DOHH2 (cell line): ENCODE data around the gene SLX4IP.
"Not testable (repeated sequence)": the region's sequence is repeated elsewhere in the genome, so short reads cannot be mapped to it uniquely, and the experiment has no call there.

Experiments used
- H3F3A ChIP-seq: fragments of 200-600 bp; sonication (generic), shearing (Covaris generic); 2 replicates; pipeline ENCODE4 v1.6.0; 2016; ENCODE audit warnings: antibody characterized with exemption, mild to moderate bottlenecking; ENCODE audit not compliant: control insufficient read depth, insufficient read depth
- H3K27ac ChIP-seq: fragments of 200-600 bp; sonication (generic); 2 replicates; pipeline ENCODE4 v1.5.1; 2014; ENCODE audit warnings: low read depth, mild to moderate bottlenecking, low read length, moderate library complexity
- H3K27me3 ChIP-seq: fragments of 200-600 bp; sonication (generic); 2 replicates; pipeline ENCODE4 v1.6.1; 2014; ENCODE audit warnings: mild to moderate bottlenecking, low read length, mixed read lengths; ENCODE audit not compliant: control insufficient read depth
- H3K36me3 ChIP-seq: fragments of 200-600 bp; sonication (generic); 2 replicates; pipeline ENCODE4 v1.6.1; 2014; ENCODE audit warnings: mild to moderate bottlenecking, low read length, moderate library complexity, mixed read lengths; ENCODE audit not compliant: control insufficient read depth
- H3K4me1 ChIP-seq: fragments of 200-600 bp; sonication (generic); 2 replicates; pipeline ENCODE4 v1.6.1; 2014; ENCODE audit warnings: mild to moderate bottlenecking, low read length, mixed read lengths; ENCODE audit not compliant: control insufficient read depth
- H3K4me2 ChIP-seq: fragments of 200-600 bp; sonication (generic); 2 replicates; pipeline ENCODE4 v1.6.0; 2014; ENCODE audit warnings: mild to moderate bottlenecking, low read length, moderate library complexity
- H3K4me3 ChIP-seq: fragments of 200-600 bp; sonication (generic); 2 replicates; pipeline ENCODE4 v1.5.1; 2014; ENCODE audit warnings: mild to moderate bottlenecking, low read length, mixed read lengths
- H3K79me2 ChIP-seq: fragments of 200-600 bp; sonication (generic); 2 replicates; pipeline ENCODE4 v1.6.1; 2014; ENCODE audit warnings: mild to moderate bottlenecking, low read length, mixed read lengths; ENCODE audit not compliant: control insufficient read depth
- H3K9me2 ChIP-seq: fragments of 200-600 bp; sonication (generic); replicated peaks from 2 replicates; pipeline ENCODE4 v1.6.1; 2014; ENCODE audit warnings: mild to moderate bottlenecking, low read length, mixed read lengths; ENCODE audit not compliant: control insufficient read depth
- H3K9me3 ChIP-seq: fragments of 200-600 bp; sonication (generic); 2 replicates; pipeline ENCODE4 v1.6.1; 2014; ENCODE audit warnings: antibody characterized with exemption, low read length, mixed read lengths; ENCODE audit not compliant: control insufficient read depth, insufficient read depth
- H4K20me1 ChIP-seq: fragments of 200-600 bp; sonication (generic); 2 replicates; pipeline ENCODE4 v1.6.0; 2014; ENCODE audit warnings: low read depth, mild to moderate bottlenecking, antibody characterized with exemption, low read length, moderate library complexity; ENCODE audit not compliant: control insufficient read depth, insufficient read depth
- CTCF ChIP-seq: fragments of 200-600 bp; sonication (generic); IDR thresholded peaks from one replicate; pipeline ENCODE4 v1.5.1; 2014; ENCODE audit warnings: antibody characterized with exemption, mild to moderate bottlenecking, low read depth, low read length; ENCODE audit not compliant: poor library complexity, severe bottlenecking
- EZH2phosphoT487 ChIP-seq: fragments of 200-600 bp; sonication (generic); IDR thresholded peaks from 2 replicates; pipeline ENCODE4 v1.6.1; 2017; ENCODE audit warnings: borderline replicate concordance, mild to moderate bottlenecking, antibody characterized with exemption, low read length, moderate library complexity, mixed read lengths

Gene SLX4IP

GRCh38 chr20:10388597-10388996 is 46.5 kb upstream of the SLX4IP start:
- H3F3A ChIP-seq: no peaks in the 10 kb centered on the region
- no peak overlapping the region for H3K27ac ChIP-seq
- H3K36me3 ChIP-seq: no peaks in the 10 kb centered on the region
- H3K4me1 ChIP-seq: no peaks in the 10 kb centered on the region
- H3K4me3 ChIP-seq: no peak overlapping the region
- H4K20me1 ChIP-seq: no peaks in the 10 kb centered on the region
- H3K27me3 ChIP-seq: no peaks in the 10 kb centered on the region
- H3K4me2 ChIP-seq: no peak overlapping the region
- TF ChIP-seq EZH2phosphoT487 (no peak), CTCF (no peak)
- H3K9me2 ChIP-seq: no peaks in the 10 kb centered on the region
- no peaks in the 10 kb centered on the region for H3K9me3 ChIP-seq
- no peaks in the 10 kb centered on the region for H3K79me2 ChIP-seq

GRCh38 chr20:10390709-10391108 is 44.4 kb upstream of the SLX4IP start:
- no peaks in the 10 kb centered on the region for H3F3A ChIP-seq
- no peaks in the 10 kb centered on the region for H3K79me2 ChIP-seq
- H3K9me2 ChIP-seq: no peaks in the 10 kb centered on the region
- no peak overlapping the region for H3K4me3 ChIP-seq
- no peak overlapping the region for H3K4me2 ChIP-seq
- no peaks in the 10 kb centered on the region for H3K4me1 ChIP-seq
- no peaks in the 10 kb centered on the region for H3K36me3 ChIP-seq
- H4K20me1 ChIP-seq: no peaks in the 10 kb centered on the region
- no peaks in the 10 kb centered on the region for H3K27me3 ChIP-seq
- TF ChIP-seq EZH2phosphoT487 (no peak), CTCF (no peak)
- no peak overlapping the region for H3K27ac ChIP-seq
- no peaks in the 10 kb centered on the region for H3K9me3 ChIP-seq

- H3K36me3 ChIP-seq, H4K20me1 ChIP-seq, H3K79me2 ChIP-seq, H3K4me3 ChIP-seq, H3K27ac ChIP-seq, H3K9me2 ChIP-seq, H3K4me2 ChIP-seq, H3K9me3 ChIP-seq, H3K4me1 ChIP-seq, H3K27me3 ChIP-seq, H3F3A ChIP-seq: not testable (repeated sequence)
Measured at GRCh38 chr20:10394752-10395151, 40.4 kb upstream of the SLX4IP start.

GRCh38 chr20:10398834-10399369 is 36.2 kb upstream of the SLX4IP start:
- H3K9me3 ChIP-seq: no peaks in the 10 kb centered on the region
- TF ChIP-seq CTCF (no peak), EZH2phosphoT487 (no peak)
- H3K4me3 ChIP-seq: no peak overlapping the region
- no peaks in the 10 kb centered on the region for H3K27me3 ChIP-seq
- no peak overlapping the region for H3K4me2 ChIP-seq
- H3F3A ChIP-seq: no peaks in the 10 kb centered on the region
- H3K79me2 ChIP-seq: no peaks in the 10 kb centered on the region
- no peaks in the 10 kb centered on the region for H3K36me3 ChIP-seq
- no peaks in the 10 kb centered on the region for H4K20me1 ChIP-seq
- H3K4me1 ChIP-seq: no peaks in the 10 kb centered on the region
- H3K9me2 ChIP-seq: no peaks in the 10 kb centered on the region
- no peak overlapping the region for H3K27ac ChIP-seq
